Endothelial cell of umbilical vein (primary cell): ENCODE measurements around the gene IFNG. TPM values are rescaled to one million over a fixed set of nuclear protein-coding genes. Genes with fewer than 3 reads are reported as not detected.

Experiments used
- BruUV-seq: library from RNA; stranded (reverse); fragments of 400-500 nt; replicated peaks from 2 replicates; lab custom pipeline; 2021; lab: Mats Ljungman, UMichigan
- CTCF ChIA-PET: fragments of 300-600, 350-600 bp; sonication (Branson Sonifier 250); formaldehyde crosslinking; loops from one replicate; lab custom pipeline; 2021; ENCODE audit warnings: antibody characterized with exemption, inconsistent platforms; lab: Charles Lee
- POLR2A ChIA-PET: fragments of 300-600, 350-600 bp; sonication (Branson Sonifier 250); formaldehyde crosslinking; loops from one replicate; lab custom pipeline; 2021; ENCODE audit warnings: antibody characterized with exemption, inconsistent platforms; lab: Charles Lee
- DNase-seq: peaks from one replicate; pipeline ENCODE4 v3.0.0-alpha.2; 2011; ENCODE audit warnings: low read depth, low spot score
- FAIRE-seq: peaks from 2 replicates; lab custom pipeline; 2011; peaks lifted over from hg19 to GRCh38; lab: Jason Lieb, UNC
- H2AFZ ChIP-seq: 2 replicates; pipeline ENCODE4 v1.6.0; 2012; ENCODE audit warnings: low read depth, low read length, control low read depth, inconsistent platforms
- H3K27ac ChIP-seq: 2 replicates; pipeline ENCODE4 v1.5.1; 2011; ENCODE audit warnings: low read depth, mild to moderate bottlenecking, control low read depth, low read length, moderate library complexity; ENCODE audit not compliant: insufficient read depth
- H3K27me3 ChIP-seq, 2 experiments: 2 replicates each; pipeline versions ENCODE4 v1.6.0 to v1.6.1; 2011; ENCODE audit warnings: low read length in 2 of 2, mixed read lengths in 1 of 2; ENCODE audit not compliant: control insufficient read depth in 2 of 2, insufficient read depth in 2 of 2
- H3K36me3 ChIP-seq, 2 experiments: 2 replicates in 1 of 2; 3 replicates in 1 of 2; pipeline ENCODE4 v1.5.1; 2011; ENCODE audit warnings: low read length in 2 of 2, mild to moderate bottlenecking in 1 of 2, moderate library complexity in 1 of 2; ENCODE audit not compliant: control insufficient read depth in 2 of 2, insufficient read depth in 2 of 2; ENCODE audit errors: extremely low read depth in 1 of 2
- H3K4me1 ChIP-seq: 3 replicates; pipeline ENCODE4 v1.5.1; 2011; ENCODE audit warnings: mild to moderate bottlenecking, low read length; ENCODE audit not compliant: control insufficient read depth, insufficient read depth; ENCODE audit errors: extremely low read depth
- H3K4me2 ChIP-seq: 2 replicates; pipeline ENCODE4 v1.6.1; 2011; ENCODE audit warnings: low read length, control low read depth, mixed read lengths; ENCODE audit not compliant: insufficient read depth
- H3K4me3 ChIP-seq, 3 experiments: fragments of 200-600 bp in 1 of 3; sonication (generic), shearing (Covaris generic) in 1 of 3; replicated peaks in 1 of 3; 2 replicates each; pipeline ENCODE4 v1.5.1; 2011 to 2016; ENCODE audit warnings: control low read depth in 3 of 3, low read length in 3 of 3, mild to moderate bottlenecking in 2 of 3, inconsistent platforms in 1 of 3, low read depth in 1 of 3, moderate library complexity in 1 of 3; ENCODE audit not compliant: insufficient read depth in 1 of 3
- H3K79me2 ChIP-seq: 2 replicates; pipeline ENCODE4 v1.6.0; 2012; ENCODE audit warnings: low read length, inconsistent platforms; ENCODE audit not compliant: control insufficient read depth, insufficient read depth
- H3K9ac ChIP-seq: replicated peaks from 2 replicates; pipeline ENCODE3; 2011; ENCODE audit warnings: low read length, control low read depth; ENCODE audit not compliant: insufficient read depth; ENCODE audit errors: extremely low read depth
- H3K9me1 ChIP-seq: replicated peaks from 3 replicates; pipeline ENCODE4 v1.6.0; 2011; ENCODE audit warnings: mild to moderate bottlenecking, low read length; ENCODE audit not compliant: control insufficient read depth, insufficient read depth; ENCODE audit errors: extremely low read depth
- H3K9me3 ChIP-seq: replicated peaks from 2 replicates; pipeline ENCODE4 v1.5.1; 2012; ENCODE audit warnings: low read length, inconsistent platforms; ENCODE audit not compliant: control insufficient read depth, insufficient read depth
- H4K20me1 ChIP-seq: replicated peaks from 2 replicates; pipeline ENCODE3; 2011; ENCODE audit warnings: mild to moderate bottlenecking, low read length; ENCODE audit not compliant: control insufficient read depth, insufficient read depth; ENCODE audit errors: extremely low read depth
- CTCF ChIP-seq, 2 donors: IDR thresholded peaks; 1 replicate in 1 of 2; 2 replicates in 1 of 2; pipeline ENCODE4 v1.5.1; 2011; ENCODE audit warnings: low read length in 2 of 2, mild to moderate bottlenecking in 2 of 2, moderate library complexity in 2 of 2, control low read depth in 1 of 2, inconsistent platforms in 1 of 2, low read depth in 1 of 2; ENCODE audit not compliant: insufficient read depth in 1 of 2; ENCODE audit errors: extremely low read depth in 1 of 2
- EZH2 ChIP-seq: IDR thresholded peaks from 2 replicates; pipeline ENCODE4 v1.6.1; 2012; ENCODE audit warnings: borderline replicate concordance, low read depth, mild to moderate bottlenecking, moderate library complexity, low read length, inconsistent platforms; ENCODE audit not compliant: severe bottlenecking
- FOS ChIP-seq: IDR thresholded peaks from 2 replicates; pipeline ENCODE4 v1.6.1; 2011; ENCODE audit warnings: mild to moderate bottlenecking, low read length, moderate library complexity, borderline replicate concordance; ENCODE audit not compliant: insufficient read depth
- GATA2 ChIP-seq: IDR thresholded peaks from 2 replicates; pipeline ENCODE4 v1.7.0; 2011; ENCODE audit warnings: low read depth, mild to moderate bottlenecking, moderate library complexity, mixed read lengths, low read length; ENCODE audit not compliant: insufficient read length, insufficient read depth
- JUN ChIP-seq: IDR thresholded peaks from 2 replicates; pipeline ENCODE4 v1.6.1; 2011; ENCODE audit warnings: borderline replicate concordance, low read depth; ENCODE audit not compliant: insufficient read length, insufficient read depth
- MYC ChIP-seq: IDR thresholded peaks from one replicate; pipeline ENCODE4 v1.6.1; 2011; ENCODE audit warnings: mild to moderate bottlenecking, low read depth, low read length
- POLR2A ChIP-seq: IDR thresholded peaks from 2 replicates; pipeline ENCODE4 v1.6.1; 2012; ENCODE audit warnings: low read depth, mild to moderate bottlenecking, control low read depth, low read length
- POLR2AphosphoS5 ChIP-seq: IDR thresholded peaks from 2 replicates; pipeline ENCODE4 v1.6.1; 2012; ENCODE audit warnings: low read depth, mild to moderate bottlenecking, control low read depth, low read length, moderate library complexity; ENCODE audit not compliant: insufficient read depth
- dilution Hi-C: fragments of 300-500 bp; cut with MboI; formaldehyde crosslinking; loops from one replicate; pipeline ENCODE4 v1.15.0; 2019; ENCODE audit warnings: low sequenced_read_pairs; ENCODE audit not compliant: extremely low pct_ligation_motif_present
- intact Hi-C: fragments of 100-400 bp; cut with micrococcal nuclease; formaldehyde crosslinking; loops from one replicate; pipeline ENCODE4 v1.10.0; 2022
- polyA plus RNA-seq, 4 experiments: library from polyadenylated mRNA; depleted of rRNA in 3 of 4; stranded (reverse) in 3 of 4; unstranded in 1 of 4; fragments of >200 nt; gene quantifications; 2 replicates each; pipeline versions ENCODE4 v1.2.1 to v1.2.3, GENCODE V29; 2011 to 2012; ENCODE audit warnings: missing spikeins in 1 of 4
- total RNA-seq: library from RNA; stranded (reverse); gene quantifications from 2 replicates; pipeline ENCODE4 v1.2.3, GENCODE V29; 2021
- TF ChIP-seq, protein P1 (sequence below): IDR thresholded peaks from 2 replicates; pipeline ENCODE4 v1.6.1; 2011; ENCODE audit not compliant: insufficient read depth, insufficient read length

IFNG gene
- total and polyA plus RNA-seq, 2 donors (not counting 3 experiments of a cell fraction or from before 2014, with no cell fraction given), result not detected

GRCh38 chr12:68131867-68132414, 27.6 kb downstream of the IFNG start:
- CTCF ChIA-PET, result no interaction called here
- TF ChIP-seq EZH2 (no peak), POLR2AphosphoS5 (no peak), MYC (no peak), CTCF (IDR thresholded peaks at IDR 0.05; ENCODE audit: extremely low read depth in 1 of 2, insufficient read depth in 1 of 2, low read depth in 1 of 2, low read length in 2 of 2) (no peak), GATA2 (no peak), POLR2A (no peak), FOS (no peak), JUN (no peak)
- TF ChIP-seq, protein P1, sequence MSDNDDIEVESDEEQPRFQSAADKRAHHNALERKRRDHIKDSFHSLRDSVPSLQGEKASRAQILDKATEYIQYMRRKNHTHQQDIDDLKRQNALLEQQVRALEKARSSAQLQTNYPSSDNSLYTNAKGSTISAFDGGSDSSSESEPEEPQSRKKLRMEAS, result no peak
- no peak for FAIRE-seq
- H4K20me1 ChIP-seq, result no peaks in the 10 kb centered on the region
- dilution Hi-C loops (no loop called here), intact Hi-C loops (no loop called here)
- no peak overlapping the region for H3K9ac ChIP-seq
- no peaks in the 10 kb centered on the region for H3K36me3 ChIP-seq
- H3K4me1 ChIP-seq, result no peaks in the 10 kb centered on the region
- H2AFZ ChIP-seq, result no peak overlapping the region
- no peak overlapping the region for H3K4me3 ChIP-seq
- no peaks in the 10 kb centered on the region for H3K9me1 ChIP-seq
- POLR2A ChIA-PET, result no interaction called here
- no peaks in the 10 kb centered on the region for H3K9me3 ChIP-seq
- no TSS peak for BruUV-seq
- no peak overlapping the region for H3K27ac ChIP-seq
- H3K4me2 ChIP-seq, result no peak overlapping the region
- H3K27me3 ChIP-seq, result no peaks in the 10 kb centered on the region
- no peak for DNase-seq
- H3K79me2 ChIP-seq, result no peaks in the 10 kb centered on the region
